Esophagus squamous epithelium (tissue), 5 donors: ENCODE data around the gene TES. TPM values are rescaled to one million over a fixed set of nuclear protein-coding genes. Genes with fewer than 3 reads are reported as not detected.
"Not testable (repeated sequence)": the region's sequence is repeated elsewhere in the genome, so short reads cannot be mapped to it uniquely, and the experiment has no call there.

Experiments
- DNase-seq: peaks from one replicate; lab custom pipeline; 2025; lab: John Stamatoyannopoulos, UW
- H3K27ac ChIP-seq, 4 donors: fragments of 200-600 bp; sonication (generic); one replicate each; pipeline ENCODE4 v1.5.1; 2016 to 2019; ENCODE audit warnings: mild to moderate bottlenecking in 1 of 4
- H3K27me3 ChIP-seq, 4 donors: fragments of 200-600 bp; sonication (generic); 1 replicate in 3 of 4; 2 replicates in 1 of 4; pipeline versions ENCODE4 v1.5.1 to v1.6.0; 2017 to 2021; ENCODE audit warnings: antibody characterized with exemption in 1 of 4
- H3K36me3 ChIP-seq, 3 donors: fragments of 200-600 bp; sonication (generic); one replicate each; pipeline ENCODE4 v1.5.1; 2016 to 2019
- H3K4me1 ChIP-seq, 3 donors: fragments of 200-600 bp; sonication (generic); one replicate each; pipeline ENCODE4 v1.5.1; 2017 to 2019
- H3K4me3 ChIP-seq, 4 donors: fragments of 200-600 bp; sonication (generic); 1 replicate in 3 of 4; 2 replicates in 1 of 4; pipeline ENCODE4 v1.5.1; 2016 to 2019; ENCODE audit warnings: mild to moderate bottlenecking in 2 of 4, moderate library complexity in 1 of 4
- H3K9me3 ChIP-seq, 3 donors: fragments of 200-600 bp; sonication (generic); one replicate each; pipeline ENCODE4 v1.5.1; 2016 to 2019
- POLR2A ChIP-seq, 4 donors: fragments of 450-650 bp; IDR thresholded peaks; one replicate each; pipeline ENCODE4 v1.6.1; 2017; ENCODE audit warnings: antibody characterized with exemption in 4 of 4, mild to moderate bottlenecking in 4 of 4, moderate library complexity in 3 of 4
- WGBS, 2 donors: methylation state at CpG; one replicate each; pipeline ENCODE4 v1.1.5; 2018; 5-methylcytosine and 5-hydroxymethylcytosine counted together
- intact Hi-C: fragments of 100-400 bp; cut with DNase I; formaldehyde crosslinking; loops from one replicate; pipeline ENCODE4 v1.15.0; 2022
- total RNA-seq, 4 donors: library from RNA; depleted of rRNA; stranded (reverse); fragments of >200 nt; gene quantifications; one replicate each; pipeline ENCODE4 v1.1.0, GENCODE V29; 2016
- TF ChIP-seq, protein P1 (sequence below), 6 experiments: fragments of 450-650 bp in 4 of 6; fragments of 200-600 bp in 2 of 6; sonication (generic) in 2 of 6; IDR thresholded peaks; one replicate each; pipeline ENCODE4 v1.5.1; 2016 to 2019; ENCODE audit warnings: antibody characterized with exemption in 6 of 6, mild to moderate bottlenecking in 4 of 6, moderate library complexity in 4 of 6
- donor health status: DM: yes; HTN: yes; CAD: no.

Gene TES
- total RNA-seq, 4 donors from 2014 or later: 34.8 to 155 (median 67.0) TPM

DNA sequence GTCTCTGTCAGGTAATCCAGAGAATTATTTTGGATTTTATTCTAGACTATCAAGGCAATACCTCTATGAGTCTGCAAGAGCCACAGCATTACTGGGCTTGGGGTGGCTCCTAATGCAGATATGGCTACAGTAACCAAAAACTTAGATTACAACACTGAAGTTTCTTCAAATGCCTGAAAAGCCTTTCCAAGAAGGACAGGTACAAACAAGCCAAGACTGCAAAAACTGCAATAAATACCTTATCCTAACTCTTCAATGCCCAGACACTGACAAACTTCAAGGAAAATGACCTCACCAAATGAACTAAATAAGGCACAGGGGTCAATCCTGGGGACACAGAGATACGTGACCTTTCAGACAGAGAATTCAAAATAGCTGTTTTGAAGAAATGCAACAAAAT lies 82.0 kb downstream of the TES start:
- Histone ChIP-seq H3K36me3 (no peaks in the 10 kb centered on the region), H3K4me1 (peaks cover 0 to 14% (median 0%) of the 10 kb centered on the region in 3 donors), H3K27me3 (no peaks in the 10 kb centered on the region), H3K9me3 (no peaks in the 10 kb centered on the region), H3K27ac (no peak overlapping the region), H3K4me3 (no peak overlapping the region)
- DNase-seq: no peak
- WGBS, 2 donors: 78 to 86% methylated on average over 1 of the region's 1 CpG
- TF ChIP-seq POLR2A (IDR thresholded peaks at IDR 0.05): no peak
- TF ChIP-seq, protein P1, sequence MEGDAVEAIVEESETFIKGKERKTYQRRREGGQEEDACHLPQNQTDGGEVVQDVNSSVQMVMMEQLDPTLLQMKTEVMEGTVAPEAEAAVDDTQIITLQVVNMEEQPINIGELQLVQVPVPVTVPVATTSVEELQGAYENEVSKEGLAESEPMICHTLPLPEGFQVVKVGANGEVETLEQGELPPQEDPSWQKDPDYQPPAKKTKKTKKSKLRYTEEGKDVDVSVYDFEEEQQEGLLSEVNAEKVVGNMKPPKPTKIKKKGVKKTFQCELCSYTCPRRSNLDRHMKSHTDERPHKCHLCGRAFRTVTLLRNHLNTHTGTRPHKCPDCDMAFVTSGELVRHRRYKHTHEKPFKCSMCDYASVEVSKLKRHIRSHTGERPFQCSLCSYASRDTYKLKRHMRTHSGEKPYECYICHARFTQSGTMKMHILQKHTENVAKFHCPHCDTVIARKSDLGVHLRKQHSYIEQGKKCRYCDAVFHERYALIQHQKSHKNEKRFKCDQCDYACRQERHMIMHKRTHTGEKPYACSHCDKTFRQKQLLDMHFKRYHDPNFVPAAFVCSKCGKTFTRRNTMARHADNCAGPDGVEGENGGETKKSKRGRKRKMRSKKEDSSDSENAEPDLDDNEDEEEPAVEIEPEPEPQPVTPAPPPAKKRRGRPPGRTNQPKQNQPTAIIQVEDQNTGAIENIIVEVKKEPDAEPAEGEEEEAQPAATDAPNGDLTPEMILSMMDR (IDR thresholded peaks at IDR 0.05): no peak
- intact Hi-C loops: no loop called here

DNA sequence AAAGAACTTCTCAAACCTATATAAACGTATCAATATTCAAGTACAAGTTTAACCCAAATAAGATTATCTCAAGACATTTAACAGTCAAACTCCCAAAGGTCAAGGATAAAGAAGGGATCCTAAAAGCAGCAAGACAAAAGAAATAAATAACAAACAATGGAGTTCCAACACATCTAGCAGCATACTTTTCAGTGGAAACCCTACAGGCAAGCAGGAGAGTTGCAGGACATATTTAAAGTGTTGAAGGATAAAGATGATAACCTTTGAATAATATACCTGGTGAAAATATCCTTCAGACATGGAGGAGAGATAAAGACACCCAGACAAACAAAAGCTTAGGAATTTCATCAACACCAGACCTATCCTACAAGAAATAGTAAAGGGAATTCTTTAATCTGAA lies 82.8 kb downstream of the TES start:
- Histone ChIP-seq H3K9me3 (no peaks in the 10 kb centered on the region), H3K27ac (no peak overlapping the region), H3K4me1 (peaks cover 0 to 6% (median 0%) of the 10 kb centered on the region in 3 donors), H3K36me3 (no peaks in the 10 kb centered on the region), H3K4me3 (no peak overlapping the region), H3K27me3 (no peaks in the 10 kb centered on the region)
- DNase-seq: no peak
- intact Hi-C loops: no loop called here
- TF ChIP-seq POLR2A (IDR thresholded peaks at IDR 0.05): no peak
- TF ChIP-seq, protein P1 (IDR thresholded peaks at IDR 0.05): peak in 2 of 6 experiments; percentile 13 to 41
- WGBS, 2 donors: 63 to 79% methylated on average over 1 of the region's 1 CpG

DNA sequence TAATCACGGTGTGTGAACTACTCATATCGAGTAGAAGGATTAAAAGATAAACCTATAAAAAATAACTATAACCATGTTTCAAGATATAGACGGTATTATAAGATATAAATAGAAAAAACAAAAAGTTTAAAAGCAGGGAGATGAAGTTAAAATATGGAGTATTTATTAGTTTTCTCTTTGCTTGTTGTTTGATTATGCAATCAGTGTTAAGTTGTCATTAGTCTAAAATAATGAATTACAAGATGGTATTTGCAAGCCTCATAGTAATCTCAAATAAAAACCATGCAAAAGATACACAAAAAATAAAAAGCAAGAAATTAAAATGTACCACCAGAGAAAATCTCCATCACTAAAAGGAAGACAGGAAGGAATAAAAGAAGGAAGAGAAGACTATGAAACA lies 83.3 kb downstream of the TES start:
- H3K4me1 ChIP-seq: peaks cover 0 to 1% (median 0%) of the 10 kb centered on the region in 3 donors
- DNase-seq: no peak
- WGBS, 2 donors: 76 to 78% methylated on average over 3 of the region's 3 CpGs
- H3K4me3 ChIP-seq: no peak overlapping the region
- H3K27me3 ChIP-seq: no peaks in the 10 kb centered on the region
- intact Hi-C loops: no loop called here
- TF ChIP-seq POLR2A (IDR thresholded peaks at IDR 0.05): no peak
- TF ChIP-seq, protein P1 (IDR thresholded peaks at IDR 0.05): no peak
- H3K9me3 ChIP-seq: no peaks in the 10 kb centered on the region
- no peaks in the 10 kb centered on the region for H3K36me3 ChIP-seq
- H3K27ac ChIP-seq: no peak overlapping the region

DNA sequence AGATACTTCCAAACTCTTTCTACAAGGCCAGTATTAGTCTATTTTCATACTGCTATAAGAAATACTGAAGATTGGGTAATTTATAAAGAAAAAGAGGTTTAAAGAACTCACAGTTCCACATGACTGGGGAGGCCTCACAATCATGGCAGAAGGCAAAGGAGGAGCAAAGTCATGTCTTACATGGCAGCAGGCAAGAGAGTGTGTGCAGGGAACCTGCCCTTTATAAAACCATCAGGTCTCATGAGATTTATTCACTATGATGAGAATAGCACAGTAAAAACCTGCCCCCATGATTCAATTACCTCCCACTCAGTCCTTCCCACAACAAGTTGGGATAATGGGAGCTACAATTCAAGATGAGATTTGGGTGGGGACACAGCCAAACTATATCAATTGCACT lies 85.6 kb downstream of the TES start:
- intact Hi-C loops, H3K4me1 ChIP-seq, H3K36me3 ChIP-seq, H3K9me3 ChIP-seq, H3K27ac ChIP-seq, H3K4me3 ChIP-seq, DNase-seq, H3K27me3 ChIP-seq: not testable (repeated sequence)

DNA sequence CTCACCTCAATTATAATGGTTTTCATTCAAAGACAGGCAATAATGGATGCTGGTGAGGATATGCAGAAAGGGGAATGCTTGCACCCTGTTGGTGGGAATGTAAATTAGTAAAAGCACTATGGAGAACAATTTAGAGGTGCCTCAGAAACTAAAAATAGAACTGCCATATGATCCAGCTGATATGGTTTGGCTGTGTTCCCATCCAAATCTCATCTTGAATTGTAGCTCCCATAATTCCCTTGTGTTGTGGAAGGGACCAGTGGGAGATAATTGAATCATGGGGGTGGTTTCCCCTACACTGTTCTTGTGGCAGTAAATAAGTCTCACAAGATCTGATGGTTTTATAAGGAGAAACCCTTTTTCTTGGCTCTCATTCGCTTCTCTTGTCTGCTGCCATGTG lies 87.7 kb downstream of the TES start:
- Histone ChIP-seq H3K9me3 (no peaks in the 10 kb centered on the region), H3K36me3 (no peaks in the 10 kb centered on the region), H3K27ac (no peak overlapping the region), H3K27me3 (no peaks in the 10 kb centered on the region), H3K4me3 (no peak overlapping the region), H3K4me1 (no peaks in the 10 kb centered on the region)
- 88 to 91% methylated on average over 1 of the region's 1 CpG for WGBS, 2 donors
- DNase-seq: no peak
- intact Hi-C loops: no loop called here
- TF ChIP-seq POLR2A (IDR thresholded peaks at IDR 0.05): no peak
- TF ChIP-seq, protein P1 (IDR thresholded peaks at IDR 0.05): no peak

DNA sequence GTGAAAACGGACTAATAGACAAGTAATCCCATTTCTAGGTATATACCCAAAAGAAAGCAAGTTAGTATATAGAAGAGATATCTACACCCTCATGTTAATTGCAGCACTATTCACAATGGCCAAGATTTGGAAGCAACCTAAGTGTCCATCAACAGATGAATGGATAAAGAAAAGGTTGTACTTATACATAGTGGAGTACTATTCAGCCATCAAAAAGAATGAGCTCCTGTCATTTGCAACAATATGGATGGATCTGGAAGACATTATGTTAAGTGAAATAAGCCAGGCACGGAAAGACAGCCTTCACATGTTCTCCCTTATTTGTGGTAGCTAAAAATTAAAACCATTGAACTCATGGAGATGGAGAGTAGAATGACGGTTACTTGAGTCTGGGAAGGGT lies 88.2 kb downstream of the TES start:
- no peak overlapping the region for H3K4me3 ChIP-seq
- H3K9me3 ChIP-seq: no peaks in the 10 kb centered on the region
- TF ChIP-seq, protein P1 (IDR thresholded peaks at IDR 0.05): no peak
- no peak for TF ChIP-seq POLR2A (IDR thresholded peaks at IDR 0.05)
- intact Hi-C loops: no loop called here
- no peak for DNase-seq
- H3K27me3 ChIP-seq: no peaks in the 10 kb centered on the region
- WGBS, 2 donors: 86 to 92% methylated on average over 3 of the region's 3 CpGs
- no peaks in the 10 kb centered on the region for H3K36me3 ChIP-seq
- H3K27ac ChIP-seq: no peak overlapping the region
- no peaks in the 10 kb centered on the region for H3K4me1 ChIP-seq
